ENCODE measurements around the gene MEPCE. TPM values are rescaled to one million over a fixed set of nuclear protein-coding genes. Genes with fewer than 3 reads are reported as not detected.
A peak's percentile ranks its signal among the peaks of the same experiment; 100 is the strongest.
"Not testable (repeated sequence)": the region's sequence is repeated elsewhere in the genome, so short reads cannot be mapped to it uniquely, and the experiment has no call there.

The MEPCE gene, protein sequence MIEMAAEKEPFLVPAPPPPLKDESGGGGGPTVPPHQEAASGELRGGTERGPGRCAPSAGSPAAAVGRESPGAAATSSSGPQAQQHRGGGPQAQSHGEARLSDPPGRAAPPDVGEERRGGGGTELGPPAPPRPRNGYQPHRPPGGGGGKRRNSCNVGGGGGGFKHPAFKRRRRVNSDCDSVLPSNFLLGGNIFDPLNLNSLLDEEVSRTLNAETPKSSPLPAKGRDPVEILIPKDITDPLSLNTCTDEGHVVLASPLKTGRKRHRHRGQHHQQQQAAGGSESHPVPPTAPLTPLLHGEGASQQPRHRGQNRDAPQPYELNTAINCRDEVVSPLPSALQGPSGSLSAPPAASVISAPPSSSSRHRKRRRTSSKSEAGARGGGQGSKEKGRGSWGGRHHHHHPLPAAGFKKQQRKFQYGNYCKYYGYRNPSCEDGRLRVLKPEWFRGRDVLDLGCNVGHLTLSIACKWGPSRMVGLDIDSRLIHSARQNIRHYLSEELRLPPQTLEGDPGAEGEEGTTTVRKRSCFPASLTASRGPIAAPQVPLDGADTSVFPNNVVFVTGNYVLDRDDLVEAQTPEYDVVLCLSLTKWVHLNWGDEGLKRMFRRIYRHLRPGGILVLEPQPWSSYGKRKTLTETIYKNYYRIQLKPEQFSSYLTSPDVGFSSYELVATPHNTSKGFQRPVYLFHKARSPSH
- 10 to 100 TPM; 27.4 to 30.2 TPM for total RNA-seq
- long read RNA-seq, transcript MEPCE-201 (4 exons, 3,030 nt): major isoform, 15 of 19 reads
- long read RNA-seq, partial matches to known transcripts: 3 of 19 reads
- long read RNA-seq, other reads (novel, unspliced or antisense): 0 of 19 reads

- DNase-seq: peak; percentile 97
- ATAC-seq: peak; percentile 51
- intact Hi-C loops (cut with DNase I, micrococcal nuclease): no loop called here
Observed at GRCh38 chr7:100429637-100430492, at the start of gene MEPCE. Gene MEPCE (plus strand): TSS chr7:100429831. CDS start chr7:100430019, 188 bp downstream.

GRCh38 chr7:100380196-100380595 lies 49.4 kb upstream of the MEPCE start:
- ATAC-seq (no peak), DNase-seq (no peak)
- intact Hi-C loops (cut with DNase I, micrococcal nuclease): no loop called here

GRCh38 chr7:100381531-100382233 lies 47.9 kb upstream of the MEPCE start:
- ATAC-seq; DNase-seq; intact Hi-C loops (cut with DNase I, micrococcal nuclease): not testable (repeated sequence)

- intact Hi-C loops (cut with DNase I, micrococcal nuclease); DNase-seq; ATAC-seq: not testable (repeated sequence)
Observed at GRCh38 chr7:100382234-100382853, 47.3 kb upstream of the MEPCE start.

DNA sequence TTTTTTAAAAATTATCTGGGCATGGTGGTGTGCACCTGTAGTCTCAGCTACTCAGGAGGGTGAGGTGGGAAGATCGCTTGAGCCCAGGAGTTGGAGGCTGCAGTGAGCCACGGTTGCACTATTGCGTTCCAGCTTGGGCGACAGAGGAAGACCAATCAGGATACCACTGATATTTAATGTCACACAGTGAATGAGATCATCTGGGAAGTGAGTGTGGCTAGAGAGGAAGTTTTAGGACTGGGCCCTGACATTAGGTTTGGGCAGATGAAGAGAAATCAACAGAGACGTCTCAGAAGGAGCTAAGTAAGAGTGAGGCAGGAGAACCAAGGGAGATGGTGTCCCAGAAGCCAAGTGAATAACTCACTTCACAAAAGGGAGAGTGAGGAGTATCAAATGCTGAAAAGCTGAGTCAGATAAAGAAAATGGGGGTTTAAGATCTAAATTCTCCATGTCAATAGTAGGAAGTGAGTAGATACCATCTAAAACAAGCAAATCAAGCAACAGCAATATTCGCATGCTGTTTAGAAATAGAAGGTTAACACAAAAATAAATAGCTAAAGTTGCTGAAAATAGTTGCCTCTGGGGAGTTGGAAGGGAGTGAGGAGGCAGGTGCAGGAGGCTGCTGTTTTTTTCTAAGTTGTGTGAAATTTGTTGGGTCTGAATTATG lies 44.9 kb upstream of the MEPCE start:
- intact Hi-C loops (cut with DNase I, micrococcal nuclease): no loop called here
- no peak for DNase-seq
- no peak for ATAC-seq

- ATAC-seq (no peak), DNase-seq (no peak)
- intact Hi-C loops (cut with DNase I, micrococcal nuclease): no loop called here
Observed at GRCh38 chr7:100386940-100387339, 42.7 kb upstream of the MEPCE start.

DNA sequence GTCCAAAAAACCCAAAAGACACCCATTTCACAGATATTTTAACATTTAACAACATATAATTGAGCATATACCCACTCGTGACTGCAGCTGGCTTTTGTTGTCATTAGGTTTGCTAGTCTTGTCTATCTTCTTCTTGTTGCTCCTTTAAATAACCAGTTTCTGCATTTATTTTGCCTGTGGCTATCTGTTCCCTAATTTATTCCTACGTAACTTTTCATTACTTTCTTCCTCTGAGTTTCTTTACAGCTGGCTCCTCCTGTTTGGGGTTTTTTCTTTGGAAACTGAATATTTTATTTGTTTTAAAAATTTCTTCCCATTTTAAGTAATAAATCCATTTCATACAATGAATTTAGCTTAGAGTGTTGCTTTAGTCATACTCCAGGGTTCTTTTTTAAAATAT lies 41.9 kb upstream of the MEPCE start:
- intact Hi-C loops (cut with DNase I, micrococcal nuclease): no loop called here
- ATAC-seq (no peak), DNase-seq (no peak)

- DNase-seq: no peak
- intact Hi-C loops (cut with DNase I, micrococcal nuclease): no loop called here
Observed at GRCh38 chr7:100389437-100390088, 40.1 kb upstream of the MEPCE start.

DNA sequence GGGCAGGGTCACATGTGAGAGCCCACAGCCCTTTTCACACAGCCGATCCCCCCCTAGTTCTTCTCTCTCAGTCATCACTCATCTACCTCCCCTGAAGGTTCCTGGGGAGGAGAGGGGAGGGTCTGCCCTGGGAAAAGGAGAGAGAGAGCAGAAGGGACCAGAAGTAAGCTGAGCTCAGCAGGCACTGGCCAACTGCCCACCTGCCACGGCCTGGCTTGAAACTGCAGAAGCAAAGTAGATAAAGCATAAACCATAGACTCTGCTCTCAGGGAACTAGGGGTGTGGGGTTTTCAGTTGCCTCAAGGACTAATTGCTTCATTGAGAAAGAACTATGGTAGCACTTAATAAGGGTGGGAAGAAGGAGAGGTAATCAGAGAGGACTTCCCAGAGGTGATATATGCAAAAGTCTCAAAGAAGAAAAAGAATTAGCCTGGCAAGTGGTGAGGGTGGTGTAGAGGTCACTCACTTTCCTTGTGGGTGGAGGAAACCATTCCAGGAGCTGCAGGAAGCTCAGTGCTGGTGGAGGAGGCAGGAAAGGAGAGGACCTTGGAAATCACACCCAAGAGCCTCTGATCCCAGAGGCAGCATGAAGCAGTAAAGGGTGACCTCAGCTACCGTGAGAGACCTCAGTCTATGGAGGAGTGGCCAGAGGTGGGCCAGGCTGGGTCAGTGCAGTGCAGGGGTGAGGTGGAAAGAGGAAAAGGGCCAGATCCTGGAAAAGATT lies 39.2 kb upstream of the MEPCE start:
- ATAC-seq: peak; percentile 52

More at GRCh38 chr7:100389437-100390088, 40.1 kb upstream of the MEPCE start:
- no peak for ATAC-seq

DNA sequence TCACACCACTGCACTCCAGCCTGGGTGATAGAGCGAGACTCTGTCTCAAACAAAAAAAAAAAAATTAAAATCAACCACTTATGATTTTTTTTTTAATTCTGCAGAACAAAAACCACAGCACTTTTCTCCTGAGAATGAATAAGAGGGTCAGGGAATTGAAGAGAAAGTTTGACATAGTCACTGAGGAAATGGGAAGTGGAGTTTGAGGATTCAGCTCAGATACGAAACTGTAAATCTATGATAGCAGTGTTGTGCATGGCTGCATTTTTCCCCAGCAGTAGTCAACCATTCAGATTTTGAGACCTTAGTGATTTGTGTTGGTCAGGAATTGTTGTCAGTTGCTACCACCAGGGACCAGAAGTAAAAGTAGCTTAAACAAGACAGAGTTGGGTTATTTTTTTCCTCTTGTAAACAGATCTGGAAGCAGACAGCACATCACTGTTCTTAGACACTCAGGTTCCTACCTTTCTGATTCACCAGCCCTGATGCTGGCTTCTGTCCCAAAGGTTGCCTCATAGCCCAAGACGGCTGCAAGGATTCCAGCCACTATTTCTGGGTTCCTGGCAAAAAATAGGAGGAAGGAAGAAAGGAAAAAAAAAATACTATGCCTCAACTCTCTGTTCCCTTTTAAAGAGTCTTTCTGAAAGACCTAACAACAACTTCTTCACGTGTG lies 36.3 kb upstream of the MEPCE start:
- intact Hi-C loops (cut with DNase I, micrococcal nuclease): no loop called here
- no peak for DNase-seq
- ATAC-seq: no peak

More for the DNA sequence above, 39.2 kb upstream of the MEPCE start:
- intact Hi-C loops (cut with DNase I, micrococcal nuclease): no loop called here
- no peak for DNase-seq

- intact Hi-C loops (cut with DNase I, micrococcal nuclease): no loop called here
- DNase-seq: no peak
- ATAC-seq: no peak
Observed at GRCh38 chr7:100394077-100394476, 35.6 kb upstream of the MEPCE start.

DNA sequence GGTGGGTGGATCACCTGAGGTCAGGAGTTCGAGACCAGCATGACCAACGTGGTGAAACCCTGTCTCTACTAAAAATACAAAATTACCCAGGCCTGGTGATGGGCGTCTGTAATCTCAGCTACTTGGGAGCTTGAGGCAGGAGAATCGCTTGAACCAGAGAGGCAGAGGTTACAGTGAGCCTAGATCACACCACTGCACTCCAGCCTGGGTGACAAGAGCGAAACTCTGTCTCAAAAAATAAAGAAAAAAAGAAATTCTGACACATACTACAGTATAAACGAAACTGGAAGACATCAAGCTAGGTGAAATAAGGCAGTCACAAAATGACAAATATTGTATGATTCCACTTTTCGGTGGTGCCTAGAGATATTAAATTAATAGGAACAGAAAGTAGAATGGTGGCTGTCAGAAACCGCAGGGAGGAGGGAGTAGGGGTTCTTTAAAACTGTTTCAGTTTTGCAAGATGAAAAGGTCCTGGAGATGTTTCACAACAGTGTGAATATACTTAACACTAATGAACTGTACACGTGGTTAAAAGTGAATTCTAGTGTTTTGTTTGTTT lies 33.1 kb upstream of the MEPCE start:
- DNase-seq: no peak
- intact Hi-C loops (cut with DNase I, micrococcal nuclease): no loop called here
- peak; percentile 36 for ATAC-seq

GRCh38 chr7:100397315-100398081 lies 32.1 kb upstream of the MEPCE start:
- DNase-seq (no peak), ATAC-seq (no peak)
- intact Hi-C loops (cut with DNase I, micrococcal nuclease): no loop called here

GRCh38 chr7:100398239-100398638 lies 31.4 kb upstream of the MEPCE start:
- ATAC-seq (no peak), DNase-seq (no peak)
- intact Hi-C loops (cut with DNase I, micrococcal nuclease): no loop called here

DNA sequence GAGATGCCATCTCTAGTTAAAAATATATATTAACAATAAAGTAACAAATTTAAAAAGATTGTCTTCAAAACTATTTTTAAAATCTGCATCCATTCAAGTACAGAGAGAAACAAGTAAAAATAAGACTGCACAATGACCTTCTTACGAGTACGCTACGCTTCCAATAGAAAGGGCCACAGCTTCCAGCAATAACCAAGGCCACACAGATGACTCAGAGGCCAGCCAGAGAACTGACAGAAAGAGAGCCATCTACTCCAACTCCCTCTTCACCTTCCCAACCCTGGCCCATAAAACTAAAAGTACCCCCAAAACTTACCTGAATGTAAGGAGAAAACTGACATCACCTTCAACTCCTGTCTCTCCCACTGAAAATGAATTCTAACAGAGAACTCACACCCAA lies 29.6 kb upstream of the MEPCE start:
- no peak for ATAC-seq
- intact Hi-C loops (cut with DNase I, micrococcal nuclease): no loop called here
- DNase-seq: no peak
